IMR-90 (cell line): Measurements from ENCODE around the gene C11orf21. TPM values are rescaled to one million over a fixed set of nuclear protein-coding genes. Genes with fewer than 3 reads are reported as not detected.

ENCODE experiments used
- ATAC-seq: fragments of 200-7000 bp; cut with Tn5 transposase; 2 replicates; pipeline ENCODE4 v1.9.1; 2020; ENCODE audit warnings: low read depth, mild to moderate bottlenecking, moderate library complexity
- BruUV-seq: library from RNA; stranded (reverse); fragments of 400-500 nt; replicated peaks from 2 replicates; lab custom pipeline; 2021; lab: Mats Ljungman, UMichigan
- CTCF ChIA-PET: fragments of 300-600 bp; formaldehyde crosslinking; extraction: SDS; loops from one replicate; lab custom pipeline; 2021; ENCODE audit warnings: antibody characterized with exemption; lab: Yijun Ruan, JAX
- POLR2A ChIA-PET: fragments of 300-600 bp; sonication (Branson Sonifier 250); formaldehyde crosslinking; loops from one replicate; lab custom pipeline; 2022; ENCODE audit warnings: antibody characterized with exemption; ENCODE audit not compliant: unreplicated experiment; lab: Charles Lee
- DNase-seq: peaks from one replicate; pipeline ENCODE4 v3.0.0; 2013
- H2AFZ ChIP-seq: replicated peaks from 2 replicates; pipeline ENCODE3; 2013; ENCODE audit warnings: low read length, mild to moderate bottlenecking; ENCODE audit not compliant: poor library complexity
- H2AK5ac ChIP-seq: 2 replicates; pipeline ENCODE4 v1.6.1; 2013; ENCODE audit warnings: low read depth, low read length, inconsistent platforms
- H2AK9ac ChIP-seq: replicated peaks from 2 replicates; pipeline ENCODE3; 2013; ENCODE audit warnings: mild to moderate bottlenecking, low read depth, low read length, moderate library complexity; ENCODE audit not compliant: poor library complexity
- H2BK120ac ChIP-seq: 2 replicates; pipeline ENCODE4 v1.6.1; 2013; ENCODE audit warnings: low read depth, low read length, inconsistent platforms
- H2BK15ac ChIP-seq: 3 replicates; pipeline ENCODE4 v1.6.1; 2013; ENCODE audit warnings: low read depth, low read length, inconsistent platforms
- H2BK20ac ChIP-seq: 2 replicates; pipeline ENCODE4 v1.6.1; 2013; ENCODE audit warnings: low read depth, mild to moderate bottlenecking, inconsistent platforms, low read length, moderate library complexity
- H2BK5ac ChIP-seq: 2 replicates; pipeline ENCODE4 v1.6.1; 2013; ENCODE audit warnings: mild to moderate bottlenecking, low read depth, low read length, inconsistent platforms; ENCODE audit not compliant: poor library complexity, severe bottlenecking
- H3K14ac ChIP-seq: replicated peaks from 2 replicates; pipeline ENCODE4 v1.6.1; 2013; ENCODE audit warnings: low read depth, low read length, inconsistent platforms
- H3K18ac ChIP-seq: 2 replicates; pipeline ENCODE4 v1.6.1; 2013; ENCODE audit warnings: low read depth, low read length, control low read depth
- H3K23ac ChIP-seq: 2 replicates; pipeline ENCODE4 v1.6.1; 2013; ENCODE audit warnings: low read depth, low read length, inconsistent platforms
- H3K27ac ChIP-seq: 2 replicates; pipeline ENCODE4 v1.5.1; 2013; ENCODE audit warnings: mild to moderate bottlenecking, control low read depth, low read length; ENCODE audit not compliant: insufficient read depth
- H3K27me3 ChIP-seq: 2 replicates; pipeline ENCODE4 v1.6.1; 2013; ENCODE audit warnings: low read length; ENCODE audit not compliant: control insufficient read depth, insufficient read depth
- H3K36me3 ChIP-seq: 2 replicates; pipeline ENCODE4 v1.6.1; 2013; ENCODE audit warnings: low read length, mixed read lengths; ENCODE audit not compliant: control insufficient read depth, insufficient read depth
- H3K4ac ChIP-seq: 2 replicates; pipeline ENCODE4 v1.6.1; 2013; ENCODE audit warnings: low read depth, low read length, inconsistent platforms
- H3K4me1 ChIP-seq: 2 replicates; pipeline ENCODE4 v1.6.1; 2013; ENCODE audit warnings: low read length, mixed read lengths; ENCODE audit not compliant: control insufficient read depth, insufficient read depth
- H3K4me2 ChIP-seq: 2 replicates; pipeline ENCODE4 v1.6.1; 2013; ENCODE audit warnings: low read depth, mild to moderate bottlenecking, control low read depth, low read length, moderate library complexity
- H3K4me3 ChIP-seq: 2 replicates; pipeline ENCODE4 v1.5.1; 2013; ENCODE audit warnings: low read depth, mild to moderate bottlenecking, control low read depth, low read length, moderate library complexity; ENCODE audit not compliant: insufficient read depth
- H3K56ac ChIP-seq: 2 replicates; pipeline ENCODE4 v1.6.1; 2013; ENCODE audit warnings: low read length, inconsistent platforms; ENCODE audit not compliant: insufficient read depth; ENCODE audit errors: extremely low read depth
- H3K79me1 ChIP-seq, 2 experiments: 2 replicates each; pipeline ENCODE4 v1.6.1; 2013; ENCODE audit warnings: low read length in 2 of 2, inconsistent platforms in 1 of 2, low read depth in 1 of 2
- H3K9ac ChIP-seq: 2 replicates; pipeline ENCODE4 v1.6.1; 2013; ENCODE audit warnings: low read depth, low read length, control low read depth
- H3K9me1 ChIP-seq: 2 replicates; pipeline ENCODE4 v1.6.1; 2013; ENCODE audit warnings: low read length, inconsistent platforms; ENCODE audit not compliant: insufficient read depth
- H3K9me3 ChIP-seq: 2 replicates; pipeline ENCODE4 v1.6.1; 2013; ENCODE audit warnings: low read length; ENCODE audit not compliant: control insufficient read depth, insufficient read depth
- H4K20me1 ChIP-seq: 2 replicates; pipeline ENCODE4 v1.6.1; 2013; ENCODE audit warnings: low read length, inconsistent platforms; ENCODE audit not compliant: insufficient read depth
- H4K5ac ChIP-seq: 2 replicates; pipeline ENCODE4 v1.6.1; 2013; ENCODE audit warnings: mild to moderate bottlenecking, low read depth, low read length, control low read depth
- H4K8ac ChIP-seq, 2 experiments: 2 replicates each; pipeline ENCODE4 v1.6.1; 2013; ENCODE audit warnings: low read depth in 2 of 2, low read length in 2 of 2, control low read depth in 1 of 2, inconsistent platforms in 1 of 2
- H4K91ac ChIP-seq: 2 replicates; pipeline ENCODE4 v1.6.1; 2013; ENCODE audit warnings: low read depth, low read length, inconsistent platforms; ENCODE audit not compliant: insufficient read depth
- BHLHE40 ChIP-seq: fragments of 150-350 bp; IDR thresholded peaks from 2 replicates; pipeline ENCODE4 v1.6.1; 2016; ENCODE audit warnings: mild to moderate bottlenecking, low read depth, low read length
- CHD1 ChIP-seq: IDR thresholded peaks from 2 replicates; pipeline ENCODE4 v1.6.1; 2012; ENCODE audit warnings: low read depth, low read length, improper control_type of control experiment
- FOS ChIP-seq: fragments of 150-350 bp; IDR thresholded peaks from 2 replicates; pipeline ENCODE4 v1.6.1; 2016; ENCODE audit warnings: low read depth, low read length
- MAFK ChIP-seq: IDR thresholded peaks from 2 replicates; pipeline ENCODE4 v1.6.1; 2012; ENCODE audit warnings: low read depth, low read length, improper control_type of control experiment
- MXI1 ChIP-seq: IDR thresholded peaks from 2 replicates; pipeline ENCODE4 v1.6.1; 2012; ENCODE audit warnings: low read depth, mild to moderate bottlenecking, low read length, moderate library complexity, borderline replicate concordance
- NFE2L2 ChIP-seq: fragments of 150-350 bp; IDR thresholded peaks from 2 replicates; pipeline ENCODE4 v1.6.1; 2016; ENCODE audit warnings: low read depth, mild to moderate bottlenecking, low read length
- POLR2A ChIP-seq: IDR thresholded peaks from 2 replicates; pipeline ENCODE4 v1.6.1; 2012; ENCODE audit warnings: mild to moderate bottlenecking, low read depth, low read length
- RAD21 ChIP-seq: IDR thresholded peaks from 2 replicates; pipeline ENCODE4 v1.6.1; 2012; ENCODE audit warnings: low read length, improper control_type of control experiment
- RCOR1 ChIP-seq: IDR thresholded peaks from 2 replicates; pipeline ENCODE4 v1.6.1; 2012; ENCODE audit warnings: mild to moderate bottlenecking, low read length, improper control_type of control experiment; ENCODE audit not compliant: insufficient replicate concordance
- SMC3 ChIP-seq: fragments of 150-350 bp; IDR thresholded peaks from 2 replicates; pipeline ENCODE4 v1.6.1; 2016; ENCODE audit warnings: low read depth, mild to moderate bottlenecking, antibody characterized with exemption, low read length, moderate library complexity
- WGBS, 2 experiments: methylation state at CpG; one replicate each; pipeline versions ENCODE4 v1.1.5 to v1.1.7; 2013; ENCODE audit warnings: missing lambda C conversion rate in 2 of 2; ENCODE audit not compliant: insufficient read length in 1 of 2; ENCODE audit errors: extremely low coverage in 2 of 2; 5-methylcytosine and 5-hydroxymethylcytosine counted together
- dilution Hi-C: fragments of 300-500 bp; cut with HindIII; formaldehyde crosslinking; loops from one replicate; pipeline ENCODE4 v1.14.3; 2018; ENCODE audit warnings: low sequenced_read_pairs; ENCODE audit not compliant: unreplicated experiment
- in situ Hi-C: fragments of 300-500 bp; cut with MboI; formaldehyde crosslinking; loops from 3 replicates; pipeline ENCODE4 v1.14.3; 2019; ENCODE audit warnings: low sequenced_read_pairs, inconsistent platforms, mixed read lengths
- intact Hi-C: fragments of 100-400 bp; cut with micrococcal nuclease; formaldehyde crosslinking; loops from 2 replicates; pipeline ENCODE4 v1.10.0; 2022
- polyA plus RNA-seq, 3 experiments: library from polyadenylated mRNA; depleted of rRNA; stranded (reverse); fragments of >200 nt; gene quantifications; 2 replicates each; pipeline ENCODE4 v1.2.3, GENCODE V29; 2012; ENCODE audit warnings: low replicate concordance in 1 of 3
- total RNA-seq: library from RNA; depleted of rRNA; stranded (reverse); fragments of >200 nt; gene quantifications from 2 replicates; pipeline ENCODE4 v1.2.3, GENCODE V29; 2012
- TF ChIP-seq, protein P1 (sequence below): fragments of 150-350 bp; IDR thresholded peaks from 2 replicates; pipeline ENCODE4 v1.6.1; 2017; ENCODE audit warnings: mild to moderate bottlenecking, antibody characterized with exemption, low read length, low read depth
- TF ChIP-seq, protein P2 (sequence below): conservative IDR thresholded peaks from 2 replicates; pipeline ENCODE4 v1.5.1; 2012; ENCODE audit warnings: mild to moderate bottlenecking, low read depth, low read length, improper control_type of control experiment
- TF ChIP-seq, protein P3 (sequence below): fragments of 150-350 bp; IDR thresholded peaks from 2 replicates; pipeline ENCODE4 v1.6.1; 2016; ENCODE audit warnings: low read depth, mild to moderate bottlenecking, low read length, moderate library complexity, borderline replicate concordance

C11orf21 gene
- total and polyA plus RNA-seq, 2 of the 4 experiments (the other 2 are of a cell fraction): not detected

DNA sequence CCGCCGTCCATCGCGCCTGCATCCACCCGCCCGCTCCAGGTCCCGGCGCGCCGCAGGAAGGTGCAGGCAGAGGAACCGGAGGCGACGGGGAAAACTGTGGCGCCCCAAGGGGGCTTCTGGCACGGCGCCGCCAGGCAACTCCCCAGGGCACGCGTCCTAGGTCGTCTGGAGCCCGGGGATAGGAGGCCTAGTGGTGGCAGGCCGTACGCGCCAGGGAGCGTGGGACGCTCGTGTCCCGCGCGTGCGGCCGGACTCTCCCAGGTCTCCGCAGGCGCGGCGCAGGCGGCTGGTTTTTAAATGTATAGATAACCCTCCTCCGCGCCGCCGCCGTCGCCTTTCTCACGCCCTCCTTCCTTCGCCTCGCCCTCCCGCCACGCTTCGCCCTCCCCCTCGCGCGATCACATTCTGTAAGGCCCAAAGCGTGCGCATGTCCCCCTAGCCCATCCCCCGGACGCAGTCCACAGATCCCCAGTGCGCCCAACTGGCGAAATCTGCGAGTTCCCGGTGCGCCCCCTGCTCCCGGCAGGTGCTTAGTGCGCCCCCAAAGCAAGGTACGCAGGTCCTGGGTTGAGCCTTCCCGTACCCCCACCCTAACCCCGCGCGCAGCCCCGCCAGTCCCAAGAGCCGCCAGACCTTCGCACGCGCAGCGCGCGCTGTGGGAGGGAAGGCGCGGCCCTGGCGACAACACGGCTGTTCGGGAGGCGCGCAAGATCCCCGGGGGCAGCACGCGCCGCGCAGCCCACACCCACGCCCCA, 31.2 kb downstream of the C11orf21 start, which contains the start of gene ASCL2:
ASCL2 (minus strand) TSS at position 267 of the 755 bp plus-strand sequence; CDS start at position 11, 256 bp downstream.
- POLR2A ChIA-PET: no interaction called here
- Histone ChIP-seq H2BK20ac (no peak within 1 kb of the TSS), H4K20me1 (no peaks in the 10 kb centered on the region), H3K9me1 (no peaks in the 10 kb centered on the region), H2BK5ac (no peak within 1 kb of the TSS), H3K27ac (no peak within 1 kb of the TSS), H3K9ac (no peak within 1 kb of the TSS), H2BK15ac (no peak within 1 kb of the TSS), H3K79me1 (no peaks in the 10 kb centered on the region), H3K23ac (no peak within 1 kb of the TSS), H3K18ac (no peak within 1 kb of the TSS), H4K8ac (no peak within 1 kb of the TSS), H3K36me3 (no peaks in the 10 kb centered on the region), H2AFZ (peak within 1 kb of the TSS; percentile 21), H2AK5ac (no peak within 1 kb of the TSS), H3K4me2 (no peak within 1 kb of the TSS), H4K5ac (no peak within 1 kb of the TSS), H4K91ac (no peak within 1 kb of the TSS), H3K4me1 (no peaks in the 10 kb centered on the region), H3K4ac (no peak within 1 kb of the TSS), H3K4me3 (no peak within 1 kb of the TSS), H3K9me3 (no peaks in the 10 kb centered on the region), H2AK9ac (peak within 1 kb of the TSS; percentile 55), H2BK120ac (no peak within 1 kb of the TSS), H3K27me3 (peaks cover 81% of the 10 kb centered on the region), H3K14ac (no peak within 1 kb of the TSS), H3K56ac (no peak within 1 kb of the TSS)
- TF ChIP-seq CHD1 (no peak), FOS (no peak), POLR2A (no peak), MXI1 (no peak), MAFK (no peak), RAD21 (no peak), SMC3 (no peak), RCOR1 (no peak), NFE2L2 (no peak), BHLHE40 (no peak)
- TF ChIP-seq, protein P1, sequence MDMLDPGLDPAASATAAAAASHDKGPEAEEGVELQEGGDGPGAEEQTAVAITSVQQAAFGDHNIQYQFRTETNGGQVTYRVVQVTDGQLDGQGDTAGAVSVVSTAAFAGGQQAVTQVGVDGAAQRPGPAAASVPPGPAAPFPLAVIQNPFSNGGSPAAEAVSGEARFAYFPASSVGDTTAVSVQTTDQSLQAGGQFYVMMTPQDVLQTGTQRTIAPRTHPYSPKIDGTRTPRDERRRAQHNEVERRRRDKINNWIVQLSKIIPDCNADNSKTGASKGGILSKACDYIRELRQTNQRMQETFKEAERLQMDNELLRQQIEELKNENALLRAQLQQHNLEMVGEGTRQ: no peak
- TF ChIP-seq, protein P2, sequence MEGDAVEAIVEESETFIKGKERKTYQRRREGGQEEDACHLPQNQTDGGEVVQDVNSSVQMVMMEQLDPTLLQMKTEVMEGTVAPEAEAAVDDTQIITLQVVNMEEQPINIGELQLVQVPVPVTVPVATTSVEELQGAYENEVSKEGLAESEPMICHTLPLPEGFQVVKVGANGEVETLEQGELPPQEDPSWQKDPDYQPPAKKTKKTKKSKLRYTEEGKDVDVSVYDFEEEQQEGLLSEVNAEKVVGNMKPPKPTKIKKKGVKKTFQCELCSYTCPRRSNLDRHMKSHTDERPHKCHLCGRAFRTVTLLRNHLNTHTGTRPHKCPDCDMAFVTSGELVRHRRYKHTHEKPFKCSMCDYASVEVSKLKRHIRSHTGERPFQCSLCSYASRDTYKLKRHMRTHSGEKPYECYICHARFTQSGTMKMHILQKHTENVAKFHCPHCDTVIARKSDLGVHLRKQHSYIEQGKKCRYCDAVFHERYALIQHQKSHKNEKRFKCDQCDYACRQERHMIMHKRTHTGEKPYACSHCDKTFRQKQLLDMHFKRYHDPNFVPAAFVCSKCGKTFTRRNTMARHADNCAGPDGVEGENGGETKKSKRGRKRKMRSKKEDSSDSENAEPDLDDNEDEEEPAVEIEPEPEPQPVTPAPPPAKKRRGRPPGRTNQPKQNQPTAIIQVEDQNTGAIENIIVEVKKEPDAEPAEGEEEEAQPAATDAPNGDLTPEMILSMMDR: no peak
- TF ChIP-seq, protein P3, sequence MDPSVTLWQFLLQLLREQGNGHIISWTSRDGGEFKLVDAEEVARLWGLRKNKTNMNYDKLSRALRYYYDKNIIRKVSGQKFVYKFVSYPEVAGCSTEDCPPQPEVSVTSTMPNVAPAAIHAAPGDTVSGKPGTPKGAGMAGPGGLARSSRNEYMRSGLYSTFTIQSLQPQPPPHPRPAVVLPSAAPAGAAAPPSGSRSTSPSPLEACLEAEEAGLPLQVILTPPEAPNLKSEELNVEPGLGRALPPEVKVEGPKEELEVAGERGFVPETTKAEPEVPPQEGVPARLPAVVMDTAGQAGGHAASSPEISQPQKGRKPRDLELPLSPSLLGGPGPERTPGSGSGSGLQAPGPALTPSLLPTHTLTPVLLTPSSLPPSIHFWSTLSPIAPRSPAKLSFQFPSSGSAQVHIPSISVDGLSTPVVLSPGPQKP: no peak
- intact Hi-C loops (no loop called here), dilution Hi-C loops (no loop called here), in situ Hi-C loops (no loop called here)
- WGBS, 2 experiments: 4% methylated on average over 44 of the region's 89 CpGs; no CpG with 5 or more reads in 1 of the 2 experiments
- no TSS peak for BruUV-seq
- CTCF ChIA-PET: no interaction called here
- ATAC-seq (no peak), DNase-seq (no peak)
